ENCODE measurements around the gene RBM19.

The RBM19 gene

GRCh38 chr12:113899561-113900471 is 66.3 kb downstream of the RBM19 start:
- DNase-seq (ENCODE audit: low read depth, low spot score) = no peak
- no peak overlapping the region for H3K4me3 ChIP-seq (ENCODE audit: insufficient read length, low read depth)
- H3K4me1 ChIP-seq (ENCODE audit: insufficient read depth, insufficient read length) = no peaks in the 10 kb centered on the region
- peaks cover 34% of the 10 kb centered on the region for H3K36me3 ChIP-seq (ENCODE audit: insufficient read depth, insufficient read length, low read length)
- H3K27me3 ChIP-seq (ENCODE audit: insufficient read depth, insufficient read length) = no peaks in the 10 kb centered on the region
- H3K9ac ChIP-seq (ENCODE audit: insufficient read length, low read depth) = no peak overlapping the region
- no peak for TF ChIP-seq YY1 (IDR thresholded peaks at IDR 0.05; ENCODE audit: insufficient read depth, insufficient read length)
- no peak for TF ChIP-seq SUZ12 (IDR thresholded peaks at IDR 0.05; ENCODE audit: extremely low read depth, insufficient read depth, insufficient read length)
- TF ChIP-seq ZNF274 (IDR thresholded peaks at IDR 0.05; ENCODE audit: low read depth, low read length) = no peak
- H3K9me3 ChIP-seq (ENCODE audit: insufficient read depth, low read length) = no peaks in the 10 kb centered on the region

DNA sequence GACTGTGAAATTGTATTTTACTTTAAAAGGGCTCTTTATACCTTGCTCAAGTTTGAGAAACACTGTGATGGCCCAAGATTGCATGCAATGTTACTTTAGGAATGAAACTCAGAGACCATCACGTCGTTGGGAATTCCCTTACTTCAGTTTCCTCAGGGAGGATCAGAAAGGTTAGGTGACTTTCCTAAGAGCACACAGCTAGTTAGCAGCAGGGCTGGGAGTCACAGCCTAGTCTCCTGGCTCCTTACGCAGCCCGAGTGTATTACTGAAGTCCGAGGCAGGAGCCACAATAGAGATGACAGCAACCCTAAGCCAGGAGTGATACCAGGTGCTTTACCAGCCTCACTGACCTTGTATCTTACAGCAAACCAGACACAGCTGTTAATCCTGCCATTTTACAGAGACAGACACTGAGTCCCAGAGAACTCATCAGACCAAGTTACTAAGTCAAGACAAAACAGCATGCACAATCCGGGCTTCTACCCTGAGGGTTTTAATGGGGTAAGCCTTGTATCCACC is 67.0 kb downstream of the RBM19 start:
- Histone ChIP-seq H3K9ac (ENCODE audit: insufficient read length, low read depth) (no peak overlapping the region), H3K4me1 (ENCODE audit: insufficient read depth, insufficient read length) (no peaks in the 10 kb centered on the region), H3K9me3 (ENCODE audit: insufficient read depth, low read length) (no peaks in the 10 kb centered on the region), H3K27me3 (ENCODE audit: insufficient read depth, insufficient read length) (no peaks in the 10 kb centered on the region), H3K4me3 (ENCODE audit: insufficient read length, low read depth) (no peak overlapping the region), H3K36me3 (ENCODE audit: insufficient read depth, insufficient read length, low read length) (peaks cover 32% of the 10 kb centered on the region)
- TF ChIP-seq ZNF274 (IDR thresholded peaks at IDR 0.05; ENCODE audit: low read depth, low read length) (no peak), SUZ12 (IDR thresholded peaks at IDR 0.05; ENCODE audit: extremely low read depth, insufficient read depth, insufficient read length) (no peak), YY1 (IDR thresholded peaks at IDR 0.05; ENCODE audit: insufficient read depth, insufficient read length) (no peak)
- no peak for DNase-seq (ENCODE audit: low read depth, low spot score)

GRCh38 chr12:113898466-113898865 is 67.7 kb downstream of the RBM19 start:
- Histone ChIP-seq H3K4me1 (ENCODE audit: insufficient read depth, insufficient read length) (no peaks in the 10 kb centered on the region), H3K9ac (ENCODE audit: insufficient read length, low read depth) (no peak overlapping the region), H3K9me3 (ENCODE audit: insufficient read depth, low read length) (no peaks in the 10 kb centered on the region), H3K4me3 (ENCODE audit: insufficient read length, low read depth) (no peak overlapping the region), H3K27me3 (ENCODE audit: insufficient read depth, insufficient read length) (no peaks in the 10 kb centered on the region), H3K36me3 (ENCODE audit: insufficient read depth, insufficient read length, low read length) (peaks cover 30% of the 10 kb centered on the region)
- no peak for DNase-seq (ENCODE audit: low read depth, low spot score)
- no peak for TF ChIP-seq SUZ12 (IDR thresholded peaks at IDR 0.05; ENCODE audit: extremely low read depth, insufficient read depth, insufficient read length)
- TF ChIP-seq YY1 (IDR thresholded peaks at IDR 0.05; ENCODE audit: insufficient read depth, insufficient read length) = no peak
- TF ChIP-seq ZNF274 (IDR thresholded peaks at IDR 0.05; ENCODE audit: low read depth, low read length) = no peak

DNA sequence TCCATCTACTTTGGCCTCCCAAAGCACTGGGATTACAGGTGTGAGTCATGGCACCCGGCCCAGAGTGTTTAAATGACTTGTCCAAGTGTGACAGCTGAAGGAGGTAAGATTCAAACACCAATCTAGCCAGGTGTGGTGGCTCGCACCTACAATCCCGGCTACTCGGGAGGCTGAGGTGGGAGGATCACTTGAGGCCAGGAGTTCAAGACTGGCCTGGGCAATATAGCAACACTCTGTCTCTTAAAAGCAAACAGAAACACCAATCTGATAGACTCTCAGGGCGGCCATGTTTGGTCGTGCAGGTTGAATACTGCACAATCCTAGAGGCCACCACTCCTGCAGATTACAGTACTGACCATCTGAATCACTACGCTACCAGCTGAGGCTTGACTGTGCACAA is 68.7 kb downstream of the RBM19 start:
- TF ChIP-seq ZNF274 (IDR thresholded peaks at IDR 0.05; ENCODE audit: low read depth, low read length) = no peak
- no peak for DNase-seq (ENCODE audit: low read depth, low spot score)
- no peak overlapping the region for H3K9ac ChIP-seq (ENCODE audit: insufficient read length, low read depth)
- peaks cover 23% of the 10 kb centered on the region for H3K36me3 ChIP-seq (ENCODE audit: insufficient read depth, insufficient read length, low read length)
- no peak overlapping the region for H3K4me3 ChIP-seq (ENCODE audit: insufficient read length, low read depth)
- H3K27me3 ChIP-seq (ENCODE audit: insufficient read depth, insufficient read length) = no peaks in the 10 kb centered on the region
- H3K4me1 ChIP-seq (ENCODE audit: insufficient read depth, insufficient read length) = no peaks in the 10 kb centered on the region
- no peaks in the 10 kb centered on the region for H3K9me3 ChIP-seq (ENCODE audit: insufficient read depth, low read length)

DNA sequence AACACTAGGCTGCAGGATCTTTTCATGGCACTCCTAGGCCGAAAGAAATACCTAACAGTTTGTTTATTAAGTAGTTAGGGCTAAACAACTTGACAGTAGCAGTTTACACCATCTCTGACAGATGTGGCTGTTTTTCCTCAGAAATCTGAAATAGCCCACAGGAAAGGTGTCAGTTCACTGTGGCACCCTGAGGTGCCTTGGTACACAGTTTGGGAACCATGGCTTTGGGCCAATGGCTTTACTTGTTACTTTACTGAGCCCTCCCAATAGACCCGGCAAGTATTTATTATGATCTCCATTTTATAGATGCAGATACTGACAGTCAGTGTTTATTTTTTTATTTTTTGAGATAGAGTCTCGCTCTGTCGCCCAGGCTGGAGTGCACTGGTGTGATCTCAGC is 69.3 kb downstream of the RBM19 start:
- H3K9me3 ChIP-seq (ENCODE audit: insufficient read depth, low read length) = no peaks in the 10 kb centered on the region
- no peak for TF ChIP-seq SUZ12 (IDR thresholded peaks at IDR 0.05; ENCODE audit: extremely low read depth, insufficient read depth, insufficient read length)
- no peak for TF ChIP-seq ZNF274 (IDR thresholded peaks at IDR 0.05; ENCODE audit: low read depth, low read length)
- no peak for TF ChIP-seq YY1 (IDR thresholded peaks at IDR 0.05; ENCODE audit: insufficient read depth, insufficient read length)
- H3K4me1 ChIP-seq (ENCODE audit: insufficient read depth, insufficient read length) = no peaks in the 10 kb centered on the region

GRCh38 chr12:113896194-113896593 is 69.9 kb downstream of the RBM19 start:
- DNase-seq (ENCODE audit: low read depth, low spot score) = peak; percentile 88
- TF ChIP-seq YY1 (IDR thresholded peaks at IDR 0.05; ENCODE audit: insufficient read depth, insufficient read length) = no peak
- no peak for TF ChIP-seq SUZ12 (IDR thresholded peaks at IDR 0.05; ENCODE audit: extremely low read depth, insufficient read depth, insufficient read length)
- no peak for TF ChIP-seq ZNF274 (IDR thresholded peaks at IDR 0.05; ENCODE audit: low read depth, low read length)
- H3K4me3 ChIP-seq (ENCODE audit: insufficient read length, low read depth) = no peak overlapping the region

More for the DNA sequence above, 69.3 kb downstream of the RBM19 start:
- H3K36me3 ChIP-seq (ENCODE audit: insufficient read depth, insufficient read length, low read length) = peaks cover 18% of the 10 kb centered on the region
- no peak overlapping the region for H3K4me3 ChIP-seq (ENCODE audit: insufficient read length, low read depth)
- H3K27me3 ChIP-seq (ENCODE audit: insufficient read depth, insufficient read length) = no peaks in the 10 kb centered on the region
- H3K9ac ChIP-seq (ENCODE audit: insufficient read length, low read depth) = no peak overlapping the region
- DNase-seq (ENCODE audit: low read depth, low spot score) = no peak

GRCh38 chr12:113895176-113895575 is 70.9 kb downstream of the RBM19 start:
- Histone ChIP-seq H3K9ac (ENCODE audit: insufficient read length, low read depth) (no peak overlapping the region), H3K4me3 (ENCODE audit: insufficient read length, low read depth) (no peak overlapping the region), H3K9me3 (ENCODE audit: insufficient read depth, low read length) (no peaks in the 10 kb centered on the region), H3K27me3 (ENCODE audit: insufficient read depth, insufficient read length) (no peaks in the 10 kb centered on the region), H3K36me3 (ENCODE audit: insufficient read depth, insufficient read length, low read length) (peaks cover 18% of the 10 kb centered on the region), H3K4me1 (ENCODE audit: insufficient read depth, insufficient read length) (peaks cover 9% of the 10 kb centered on the region)
- no peak for TF ChIP-seq ZNF274 (IDR thresholded peaks at IDR 0.05; ENCODE audit: low read depth, low read length)
- no peak for TF ChIP-seq SUZ12 (IDR thresholded peaks at IDR 0.05; ENCODE audit: extremely low read depth, insufficient read depth, insufficient read length)
- TF ChIP-seq YY1 (IDR thresholded peaks at IDR 0.05; ENCODE audit: insufficient read depth, insufficient read length) = no peak
- no peak for DNase-seq (ENCODE audit: low read depth, low spot score)

More at GRCh38 chr12:113896194-113896593, 69.9 kb downstream of the RBM19 start:
- Histone ChIP-seq H3K9ac (ENCODE audit: insufficient read length, low read depth) (peak overlapping the region; percentile 57), H3K36me3 (ENCODE audit: insufficient read depth, insufficient read length, low read length) (peaks cover 18% of the 10 kb centered on the region), H3K9me3 (ENCODE audit: insufficient read depth, low read length) (no peaks in the 10 kb centered on the region), H3K27me3 (ENCODE audit: insufficient read depth, insufficient read length) (no peaks in the 10 kb centered on the region), H3K4me1 (ENCODE audit: insufficient read depth, insufficient read length) (no peaks in the 10 kb centered on the region)

Measured in NT2/D1 (cell line).